MM.1S (cell line): ENCODE results near the gene LTBP1.

Experiments
- EZH2 ChIP-seq: fragments of 300-600 bp; sonication (generic); optimal IDR thresholded peaks from 2 replicates; pipeline ENCODE3; 2017; ENCODE audit warnings: low read depth, mild to moderate bottlenecking, antibody characterized with exemption, low read length, mixed read lengths
- EZH2phosphoT487 ChIP-seq: fragments of 300-600 bp; sonication (generic); IDR thresholded peaks from 2 replicates; pipeline ENCODE4 v1.6.1; 2018; ENCODE audit warnings: antibody characterized with exemption, low read length

DNA sequence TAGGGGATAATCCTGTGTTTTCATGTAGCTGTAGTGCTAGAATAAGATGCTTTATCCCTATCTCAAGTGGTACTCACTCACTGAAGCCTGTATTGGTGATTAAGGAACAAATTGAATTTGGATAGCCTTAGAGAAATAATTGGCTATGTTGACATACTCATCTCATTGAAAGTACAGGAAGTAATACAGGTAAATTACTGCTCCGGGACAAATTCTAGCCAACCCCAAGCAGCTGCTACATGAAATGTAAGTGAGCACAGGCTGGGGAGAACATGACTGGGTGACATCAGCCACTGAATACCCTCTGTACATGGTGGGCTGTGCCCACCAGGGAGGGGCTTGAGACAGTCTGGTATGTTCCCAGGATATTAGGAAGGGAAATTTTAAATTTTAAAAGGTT, 341.3 kb downstream of the LTBP1 start:
- TF ChIP-seq EZH2 (no peak), EZH2phosphoT487 (no peak)
